GM21576 (cell line): ENCODE data around the gene CAMTA1.

Source experiments
- ATAC-seq: cut with Tn5 transposase; IDR thresholded peaks from one replicate; pipeline ENCODE4 v1.9.1; 2021; ENCODE audit warnings: mild to moderate bottlenecking, moderate library complexity; ENCODE audit not compliant: unreplicated experiment

The CAMTA1 gene

DNA sequence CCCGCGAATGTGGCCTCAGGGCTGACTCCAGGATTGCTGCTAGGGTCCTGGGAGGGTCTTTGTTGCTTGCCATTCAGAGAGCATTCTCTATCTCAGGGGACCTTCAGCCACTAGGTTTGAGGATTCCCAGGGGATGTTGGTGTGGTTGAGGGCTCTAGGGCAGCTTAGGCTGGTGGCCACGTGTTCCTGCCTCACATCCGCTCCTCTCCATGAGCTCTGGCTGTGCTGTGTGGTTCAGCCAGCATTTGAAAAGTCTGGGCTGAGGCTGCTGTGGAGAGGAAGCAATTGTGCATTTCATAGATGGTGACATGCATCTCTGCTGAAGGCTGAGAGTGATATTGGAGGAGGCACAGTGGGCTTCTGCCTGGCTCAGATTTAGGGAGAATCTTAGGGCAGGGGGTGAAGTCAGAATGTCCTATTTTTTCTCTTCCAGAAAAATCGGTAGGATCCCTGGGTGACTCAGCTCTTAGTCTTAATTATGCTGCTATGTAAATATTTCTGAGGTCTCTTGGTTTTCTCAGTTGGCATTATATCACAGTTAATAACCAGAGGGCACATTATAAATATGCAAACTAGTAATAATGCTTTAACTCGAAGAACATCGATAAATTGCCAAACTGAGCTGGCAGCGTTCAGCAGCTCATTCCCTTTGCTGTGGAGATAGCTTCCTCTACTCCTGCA lies 182.3 kb downstream of the CAMTA1 start:
- no peak for ATAC-seq

DNA sequence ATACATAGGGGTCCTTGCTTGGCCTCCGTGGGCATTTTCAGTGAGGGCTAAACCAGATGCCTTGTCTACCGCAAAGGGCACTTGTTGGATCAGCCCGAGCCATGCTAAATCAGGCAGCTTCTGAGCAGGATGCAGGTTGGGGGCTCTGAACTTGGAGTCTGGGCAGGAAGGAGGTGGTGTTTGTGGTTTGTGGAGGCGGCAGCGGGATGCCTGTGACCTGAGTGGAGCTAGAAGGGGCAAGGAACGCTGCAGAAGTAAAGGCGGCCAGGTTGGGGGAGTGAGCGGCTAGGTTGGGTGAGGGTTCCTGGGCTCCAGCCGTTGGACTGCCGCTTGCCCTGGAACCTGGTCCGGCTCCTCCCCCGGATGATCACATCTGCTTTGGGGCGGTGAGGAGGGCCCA lies 183.9 kb downstream of the CAMTA1 start:
- ATAC-seq, result no peak

DNA sequence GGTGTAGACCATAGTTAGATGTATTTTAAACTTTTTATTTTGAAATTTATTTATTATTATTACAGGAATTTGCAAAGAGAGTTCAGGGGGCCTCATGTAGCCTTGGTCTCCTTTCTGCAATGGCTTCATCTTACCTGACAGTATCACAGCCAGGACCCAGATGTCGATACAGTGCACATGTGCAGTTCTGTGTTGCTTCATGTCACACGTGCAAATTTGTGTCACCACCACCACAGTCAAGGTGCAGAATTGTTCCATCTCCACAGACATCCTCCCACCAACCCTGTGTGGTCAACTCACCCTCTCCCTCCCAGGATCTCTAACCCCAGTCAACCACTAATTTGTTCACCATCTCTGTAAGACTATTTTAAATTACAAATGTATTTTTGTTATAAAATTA lies 184.5 kb downstream of the CAMTA1 start:
- ATAC-seq, result no peak

DNA sequence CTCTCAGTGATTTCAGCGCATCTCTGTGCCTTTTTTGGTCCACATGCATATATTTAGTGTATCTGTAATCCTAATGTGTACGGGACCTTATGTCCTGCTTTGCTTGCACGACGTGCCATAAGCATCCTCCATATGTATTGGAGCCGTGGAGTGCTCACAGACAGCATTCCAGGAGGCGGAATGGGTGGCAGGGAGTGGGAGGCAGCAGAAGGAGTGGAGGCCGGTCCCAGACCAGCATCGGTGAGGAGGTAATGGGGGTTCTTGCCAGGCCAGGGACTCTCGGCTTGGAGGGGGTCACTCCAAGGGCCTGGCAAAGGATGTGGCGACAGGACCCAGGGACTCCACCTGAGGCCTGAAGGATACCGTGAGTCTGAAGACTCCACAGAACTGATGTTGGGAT lies 185.0 kb downstream of the CAMTA1 start:
- ATAC-seq, result no peak

DNA sequence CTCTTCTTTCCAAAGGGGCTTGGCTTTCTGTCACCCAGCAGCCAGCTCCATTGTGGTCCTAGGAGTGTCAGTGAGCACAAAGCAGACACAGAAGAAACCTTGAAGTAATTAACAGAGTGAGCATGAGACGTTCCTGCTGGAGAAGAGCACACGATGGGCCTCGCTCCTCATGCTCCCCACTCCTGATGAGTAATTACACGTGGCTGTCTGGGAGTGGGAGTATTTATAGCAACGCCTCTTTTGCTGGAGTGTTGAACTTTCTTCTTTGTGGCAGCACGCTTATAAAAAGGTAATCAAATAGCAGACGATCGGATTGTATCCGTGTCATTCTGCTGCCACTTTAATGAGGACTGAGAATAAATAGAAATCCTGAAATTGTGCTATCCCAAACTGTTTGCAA lies 185.8 kb downstream of the CAMTA1 start:
- ATAC-seq, result no peak

DNA sequence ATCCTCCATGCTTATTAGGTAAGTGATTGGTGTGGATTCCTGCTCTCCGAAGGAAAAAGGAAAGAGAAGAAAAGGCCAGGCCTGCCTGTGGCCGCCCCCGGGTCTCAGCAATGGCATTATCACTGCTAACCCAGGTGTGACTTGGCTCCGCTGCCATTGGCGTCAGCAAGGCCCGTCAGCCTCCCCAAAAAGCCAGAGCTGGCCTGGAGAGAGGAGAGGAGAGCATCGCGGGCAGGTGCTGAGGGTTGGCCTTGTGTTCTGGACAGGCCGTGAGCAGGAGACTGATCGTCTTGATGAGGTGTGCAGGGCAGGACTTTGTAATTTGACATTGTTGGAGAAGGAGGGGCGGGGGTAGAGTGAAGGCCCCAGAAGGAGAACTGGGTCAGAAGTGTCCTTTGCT lies 186.4 kb downstream of the CAMTA1 start:
- ATAC-seq, result no peak

DNA sequence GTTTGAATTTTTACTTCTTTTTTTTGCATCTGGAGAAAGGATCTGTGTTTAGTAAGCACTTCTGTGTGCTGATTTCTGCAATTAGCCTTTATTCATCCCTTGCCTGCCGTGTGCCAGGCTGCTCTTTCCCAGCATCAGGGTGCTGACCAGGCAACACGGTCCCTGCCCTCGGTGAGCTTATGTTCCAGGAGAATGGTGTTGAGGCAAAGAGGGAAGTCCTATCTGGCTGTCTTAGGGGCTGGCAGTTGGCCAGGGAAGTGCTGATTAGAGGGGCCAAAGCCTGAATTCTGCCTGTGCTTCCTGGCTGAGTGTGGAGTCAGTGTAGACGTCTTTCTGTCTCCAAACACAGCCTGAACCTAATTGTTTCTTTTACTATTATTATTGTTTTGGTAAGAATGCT lies 187.1 kb downstream of the CAMTA1 start:
- ATAC-seq, result no peak

DNA sequence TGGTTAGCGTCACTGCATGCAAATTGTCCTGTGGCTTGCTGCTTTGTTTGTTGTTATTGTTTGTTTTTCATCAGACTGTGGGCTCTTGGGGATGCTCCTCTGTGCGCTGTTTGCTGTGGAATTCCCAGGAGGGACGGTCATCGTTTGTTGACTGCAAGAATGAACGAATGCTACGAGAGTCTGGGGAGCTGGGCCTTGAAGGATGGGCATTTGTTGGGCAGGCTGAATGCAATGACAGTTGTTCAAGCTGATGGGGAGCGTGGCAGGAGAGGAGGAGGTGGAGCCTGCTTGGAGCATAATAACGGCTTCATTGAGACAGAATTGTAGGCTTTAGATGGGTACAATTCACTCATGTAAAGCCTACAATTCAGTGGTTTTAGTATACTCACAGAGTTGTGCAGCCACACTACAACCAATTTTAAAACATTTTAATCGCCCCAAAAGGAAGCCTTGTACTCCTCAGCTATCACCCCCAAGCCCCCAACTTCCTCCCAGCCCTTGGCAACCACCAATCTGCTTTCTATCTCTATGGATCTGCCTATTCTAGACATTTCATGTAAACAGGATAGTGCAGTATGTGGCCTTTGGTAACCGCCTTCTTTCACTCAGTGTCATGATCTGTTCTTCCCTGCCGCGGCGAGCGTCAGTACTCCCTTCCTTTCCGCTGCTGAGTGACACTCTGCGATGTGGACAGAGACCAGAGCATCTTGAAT lies 190.2 kb downstream of the CAMTA1 start:
- no peak for ATAC-seq

DNA sequence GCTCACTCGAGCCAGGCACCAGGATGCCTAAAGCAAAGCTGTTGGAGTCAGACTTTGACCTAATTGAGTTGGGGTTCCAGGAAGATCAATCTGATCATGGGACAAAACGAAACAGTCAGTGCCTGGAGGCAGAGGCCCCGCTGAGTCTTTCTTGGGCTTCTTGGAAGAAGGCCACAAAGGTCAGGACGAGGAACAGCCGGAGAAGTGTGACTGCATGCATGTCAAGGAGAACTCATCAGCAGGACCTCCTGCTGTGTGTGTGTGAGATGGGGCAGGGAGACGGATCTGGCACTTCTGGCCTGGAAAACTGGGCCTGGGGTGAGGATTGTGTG lies 190.8 kb downstream of the CAMTA1 start:
- ATAC-seq, result no peak

DNA sequence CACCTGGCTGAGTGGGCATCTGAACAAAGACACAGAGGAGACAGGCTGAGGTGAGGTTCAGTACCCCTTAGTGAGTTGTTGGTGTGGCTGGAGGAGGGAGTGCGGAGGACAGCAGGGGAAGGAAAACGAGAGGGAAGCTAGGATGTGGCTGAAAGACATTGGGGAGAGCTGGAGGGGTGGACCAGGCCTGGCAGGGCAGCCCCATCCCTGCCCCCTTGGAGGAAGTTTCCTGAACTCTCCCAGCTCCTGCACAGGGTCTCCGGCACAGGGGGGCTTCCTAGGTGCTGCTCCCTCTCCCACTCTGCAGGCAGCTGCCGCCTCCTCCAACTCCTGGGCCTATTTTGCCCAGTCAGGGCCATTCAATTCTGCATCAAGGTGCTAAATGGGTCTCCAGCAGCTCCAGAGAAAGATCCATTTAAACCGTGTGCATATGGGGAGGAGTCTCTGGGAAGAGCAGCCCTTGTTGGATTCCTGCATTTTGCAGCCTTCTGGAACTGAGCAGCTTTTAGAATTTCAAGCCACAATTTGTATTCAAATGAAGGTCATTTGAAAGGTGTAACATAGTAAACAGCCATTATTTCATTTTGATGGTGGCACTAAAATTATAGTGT lies 193.9 kb downstream of the CAMTA1 start:
- no peak for ATAC-seq

DNA sequence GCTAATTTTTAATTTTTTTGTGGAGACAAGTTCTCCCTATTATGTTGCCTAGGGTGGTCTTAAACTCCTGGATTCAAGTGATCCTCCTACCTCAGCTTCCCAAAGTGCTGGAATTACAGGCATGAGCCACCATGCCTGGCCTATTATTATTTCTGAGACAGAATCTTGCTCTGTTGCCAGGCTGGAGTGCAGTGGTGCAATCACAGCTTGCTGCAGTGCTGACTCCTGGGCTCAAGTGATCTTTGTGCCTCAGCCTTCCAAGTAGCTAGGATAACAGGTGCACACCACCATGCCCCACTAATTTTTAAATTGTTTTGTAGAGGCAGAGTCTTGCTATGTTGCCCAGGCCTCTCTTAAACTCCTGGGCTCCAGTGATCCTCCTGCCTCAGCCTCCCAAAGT lies 196.3 kb downstream of the CAMTA1 start:
- no peak for ATAC-seq

DNA sequence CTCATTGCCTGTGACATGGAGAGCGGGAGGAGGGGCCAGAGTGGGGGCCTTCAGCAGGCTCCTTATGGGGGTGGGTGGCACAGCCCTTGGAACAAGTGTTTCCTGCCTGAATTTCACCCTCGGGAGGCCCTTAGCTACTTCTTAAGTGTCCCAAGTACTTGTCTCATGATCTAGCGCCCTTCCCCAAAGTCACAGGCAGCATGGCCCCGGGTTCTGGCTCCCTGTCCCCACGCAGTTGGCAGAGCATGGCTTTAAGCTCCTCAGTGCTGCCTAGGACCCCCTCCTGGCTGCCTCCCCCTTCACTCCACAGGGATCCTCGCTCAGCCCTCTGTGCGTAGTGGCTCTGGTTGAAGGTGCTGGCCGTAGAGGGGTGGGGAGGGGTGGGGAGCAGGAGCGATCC lies 197.2 kb downstream of the CAMTA1 start:
- no peak for ATAC-seq

DNA sequence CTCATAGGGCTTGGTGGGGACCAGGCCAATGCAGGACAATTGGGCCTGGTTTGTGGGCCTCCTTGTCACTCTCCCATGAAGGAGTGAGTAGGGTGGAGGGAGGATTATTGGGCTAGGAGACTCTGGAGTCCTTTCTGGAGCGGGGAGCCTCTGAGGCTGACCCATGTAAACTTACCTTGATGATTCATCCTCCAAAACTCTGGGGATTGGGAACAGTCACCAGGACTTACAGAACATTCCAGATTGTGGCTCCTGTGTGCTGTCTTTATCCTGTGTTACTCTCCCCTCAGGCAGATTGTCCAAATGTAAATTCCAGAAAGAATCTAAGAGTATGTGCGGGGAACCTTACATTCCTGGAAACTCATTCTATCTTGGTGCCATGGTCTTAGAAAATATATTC lies 197.6 kb downstream of the CAMTA1 start:
- ATAC-seq, result no peak

DNA sequence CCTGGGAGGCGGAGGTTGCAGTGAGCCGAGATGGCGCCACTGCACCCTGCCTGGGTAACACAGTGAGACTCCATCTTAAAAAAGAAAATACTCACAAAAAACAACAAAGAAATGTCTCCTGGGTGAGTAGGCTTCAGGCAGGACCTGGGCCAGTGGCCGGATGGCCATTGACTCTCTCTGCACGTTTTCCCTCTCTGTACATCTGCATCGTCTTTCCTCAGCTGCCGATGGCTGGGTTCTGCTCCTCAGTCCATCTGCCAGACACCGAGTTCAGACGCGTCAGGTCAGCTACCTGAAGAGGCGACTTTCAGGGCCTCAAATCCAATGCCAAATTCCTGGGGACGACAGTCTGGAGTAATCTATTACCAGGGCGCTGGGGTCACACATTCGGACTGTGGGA lies 199.3 kb downstream of the CAMTA1 start:
- no peak for ATAC-seq

DNA sequence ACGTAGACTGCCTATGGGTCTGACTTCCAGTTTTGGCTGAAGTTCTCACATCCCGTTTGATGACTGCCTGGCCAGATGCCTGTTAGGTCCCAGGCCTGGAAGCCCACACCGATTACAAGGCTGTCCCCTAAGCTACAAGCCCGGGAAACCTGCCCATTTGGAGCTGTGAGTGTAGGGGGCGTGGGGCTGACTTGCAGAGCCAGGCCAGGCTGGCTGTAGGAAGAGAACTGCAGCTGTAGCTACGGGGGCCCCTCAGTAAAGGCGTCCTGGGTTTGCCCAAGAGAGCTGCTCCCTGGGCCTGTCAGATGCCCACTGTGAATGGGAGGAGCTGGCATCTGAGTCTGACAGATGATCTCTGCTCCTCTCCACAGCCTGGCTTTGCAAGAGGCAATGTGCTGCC lies 199.7 kb downstream of the CAMTA1 start:
- no peak for ATAC-seq

DNA sequence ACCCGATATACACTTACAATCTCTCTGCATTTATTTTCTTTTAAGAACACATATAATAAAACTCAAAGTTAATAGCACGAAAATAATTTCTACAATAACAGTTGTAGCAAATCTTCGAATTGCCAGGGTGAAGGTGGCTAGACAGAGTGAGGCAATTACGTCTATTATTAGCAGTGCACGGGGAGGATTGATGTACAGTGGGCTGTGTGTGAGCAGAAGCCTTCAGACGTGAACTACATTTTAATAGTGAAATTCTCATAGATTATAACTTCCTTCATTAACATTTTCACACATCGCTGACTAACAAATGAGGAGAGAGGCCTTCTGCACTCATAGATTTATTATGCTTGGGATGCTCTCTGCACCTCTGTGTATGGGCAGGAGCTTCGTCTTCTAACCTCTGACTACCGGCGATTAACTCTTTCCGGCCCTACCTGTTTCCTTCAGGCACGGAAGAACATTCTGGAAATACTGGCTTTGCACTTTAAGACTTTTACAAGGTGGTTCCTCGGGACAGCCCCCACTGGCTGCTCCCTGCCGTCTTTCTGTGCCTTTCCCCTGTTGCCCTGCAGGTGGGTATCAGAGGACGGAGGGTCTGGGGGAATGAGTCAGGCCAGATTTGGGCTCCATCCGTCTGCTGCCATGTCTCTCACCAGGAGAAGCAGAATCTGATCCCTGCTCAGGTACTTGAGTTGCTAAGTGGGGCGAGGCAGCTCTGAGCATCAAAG lies 200.5 kb downstream of the CAMTA1 start:
- no peak for ATAC-seq

DNA sequence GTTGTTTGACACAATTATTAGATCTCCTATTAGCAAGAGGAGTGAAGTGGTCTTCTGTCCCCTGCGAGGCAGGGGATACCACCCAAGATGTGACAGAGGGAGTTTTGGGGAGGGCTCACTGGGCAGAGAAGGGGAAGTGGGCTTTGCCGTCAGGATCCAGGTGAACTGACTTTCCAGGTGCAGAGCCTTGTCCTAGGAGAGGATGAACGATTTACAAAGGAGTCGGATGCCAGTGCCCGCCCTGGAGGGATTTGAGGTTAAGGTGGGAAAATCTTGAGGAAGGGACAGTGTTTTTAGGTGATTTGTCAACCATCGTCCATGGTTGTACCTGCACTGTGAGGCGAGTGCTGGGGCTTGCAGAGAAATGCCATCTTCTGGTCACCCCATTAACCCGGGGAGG lies 201.0 kb downstream of the CAMTA1 start:
- ATAC-seq, result no peak

DNA sequence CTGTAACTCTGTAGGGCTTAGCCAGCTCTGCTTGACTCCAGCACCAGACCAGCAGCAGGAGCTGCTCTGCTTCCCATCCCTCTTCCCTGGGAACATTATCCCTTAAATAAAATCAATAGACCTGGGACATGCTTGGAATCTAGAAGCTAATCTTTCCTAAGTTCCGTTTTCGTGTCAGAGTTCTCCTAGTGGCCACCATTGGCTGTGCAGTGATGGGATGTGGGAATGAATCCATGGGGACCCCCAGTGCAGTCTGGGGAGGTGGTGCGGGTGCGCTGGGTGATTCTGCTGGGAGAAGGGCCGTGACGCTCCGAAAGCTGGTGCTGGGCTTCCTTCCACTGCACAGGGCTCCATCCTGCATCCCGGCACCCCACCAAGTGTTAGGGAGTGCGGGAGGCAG lies 202.7 kb downstream of the CAMTA1 start:
- no peak for ATAC-seq

DNA sequence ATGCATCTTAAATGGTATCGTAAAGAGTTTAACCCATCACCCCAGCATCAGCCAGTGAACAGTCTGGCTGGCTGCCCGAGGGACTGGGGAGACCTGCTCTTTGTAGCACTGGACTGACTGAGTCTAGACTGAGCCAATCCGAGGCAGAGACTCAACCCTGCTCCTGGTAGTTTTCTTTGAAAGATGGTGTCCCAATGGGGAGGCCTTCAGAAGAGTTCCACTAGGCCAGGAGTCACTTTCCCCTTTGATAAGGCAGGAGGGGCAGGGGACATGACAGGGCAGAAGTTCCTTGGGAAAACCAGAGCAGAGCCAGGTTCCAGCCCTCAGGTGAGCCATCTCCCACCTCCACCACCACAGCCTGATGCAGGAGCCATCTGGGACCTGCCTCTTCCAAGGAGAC lies 203.5 kb downstream of the CAMTA1 start:
- no peak for ATAC-seq

DNA sequence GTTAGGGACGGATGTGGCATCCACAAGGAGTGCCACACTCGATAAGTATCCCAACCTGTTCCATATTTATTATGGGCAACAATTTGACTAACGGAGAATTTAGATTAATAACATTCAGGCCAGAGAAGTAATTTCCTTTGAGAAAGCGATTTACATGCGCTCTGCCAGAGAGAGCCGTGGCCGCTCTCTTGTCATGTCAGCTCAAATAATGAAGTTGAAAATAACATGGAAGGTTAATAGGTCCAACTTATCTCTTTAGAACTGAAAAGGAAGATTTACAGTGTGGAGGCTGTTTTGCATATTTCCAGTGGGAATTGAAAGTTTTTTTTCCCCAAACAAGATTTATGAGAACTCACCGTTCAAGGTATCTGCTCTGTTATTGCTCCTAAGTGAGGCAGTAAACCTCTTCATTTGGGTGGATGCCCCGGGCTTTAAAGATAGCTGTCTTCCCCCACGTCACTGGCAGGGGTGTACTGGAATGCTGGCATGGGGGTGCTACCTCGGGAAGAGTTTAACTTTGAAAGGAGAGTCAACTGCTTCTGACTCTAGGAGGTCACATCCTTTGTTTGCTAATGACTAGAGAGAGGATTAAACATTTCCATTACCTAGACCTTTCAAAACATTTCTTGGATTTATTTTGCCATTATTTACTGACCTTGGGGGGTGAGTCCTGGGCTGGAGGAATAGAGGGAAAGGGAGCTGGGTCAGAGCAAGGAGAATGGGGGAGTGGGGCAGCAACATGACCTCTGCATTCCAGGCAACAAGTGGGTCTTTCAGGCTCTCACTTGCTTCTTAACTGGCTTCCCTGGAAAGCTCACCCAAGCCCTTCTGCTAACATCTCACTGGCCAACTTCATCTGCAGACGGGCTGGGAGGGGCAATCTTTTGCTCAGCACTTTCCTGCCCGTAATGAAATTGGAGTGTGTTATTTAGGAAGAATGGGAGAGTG lies 204.2 kb downstream of the CAMTA1 start:
- no peak for ATAC-seq

DNA sequence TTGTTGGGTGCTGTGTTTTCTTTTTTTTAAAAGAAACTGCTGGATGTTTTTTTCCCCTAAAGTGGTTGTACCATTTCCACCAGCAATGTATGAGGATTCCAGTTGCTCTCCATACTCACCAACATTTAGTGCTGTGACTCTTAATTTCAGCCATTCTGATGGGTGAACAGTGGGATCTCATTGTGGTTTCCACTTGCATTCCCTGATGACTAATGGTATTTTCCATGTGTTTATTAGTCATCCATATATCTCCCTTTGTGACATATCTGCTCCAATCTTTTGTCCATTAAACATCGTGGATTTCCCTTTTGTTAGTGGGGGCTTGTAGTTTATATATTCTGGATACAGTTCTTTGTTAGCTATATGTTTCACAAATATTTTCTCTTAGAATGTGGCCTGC lies 206.0 kb downstream of the CAMTA1 start:
- ATAC-seq, result no peak
